ENCODE data around the gene NQO2. TPM values are rescaled to one million over a fixed set of nuclear protein-coding genes. Genes with fewer than 3 reads are reported as not detected.
"Not testable (repeated sequence)": the region's sequence is repeated elsewhere in the genome, so short reads cannot be mapped to it uniquely, and the experiment has no call there.

NQO2 gene
- total RNA-seq, 2 experiments from 2014 or later = 36.1 to 38.9 TPM

GRCh38 chr6:3006476-3006875, 6.8 kb downstream of the NQO2 start:
- POLR2A ChIA-PET = no interaction called here
- H3K9me3 Mint-ChIP-seq = peaks cover 14% of the 10 kb centered on the region

GRCh38 chr6:3007571-3007970, 7.9 kb downstream of the NQO2 start:
- Mint-ChIP-seq H3K27ac (no peak overlapping the region), H3K27me3 (no peaks in the 10 kb centered on the region), H3K4me1 (ENCODE audit: low read depth) (peaks cover 6% of the 10 kb centered on the region), H3K4me3 (no peak overlapping the region), H3K9me3 (peaks cover 24% of the 10 kb centered on the region), H3K36me3 (peaks cover 65% of the 10 kb centered on the region)
- ChIA-PET POLR2A (interaction anchor here (0.8 kb wide), 1 partner anchor 21 kb away, joined by 3 read pairs; no protein-coding TSS in a partner anchor), CTCF (no interaction called here)
- intact Hi-C loops (cut with micrococcal nuclease) = no loop called here
- DNase-seq = no peak

More at GRCh38 chr6:3006476-3006875, 6.8 kb downstream of the NQO2 start:
- H3K4me1 Mint-ChIP-seq (ENCODE audit: low read depth) = peaks cover 15% of the 10 kb centered on the region
- H3K27me3 Mint-ChIP-seq = no peaks in the 10 kb centered on the region
- DNase-seq = no peak
- intact Hi-C loops (cut with micrococcal nuclease) = no loop called here
- no peak overlapping the region for H3K27ac Mint-ChIP-seq
- no peak overlapping the region for H3K4me3 Mint-ChIP-seq
- H3K36me3 Mint-ChIP-seq = peaks cover 55% of the 10 kb centered on the region
- CTCF ChIA-PET = no interaction called here

- H3K9me3 Mint-ChIP-seq = peaks cover 27% of the 10 kb centered on the region
- peaks cover 64% of the 10 kb centered on the region for H3K36me3 Mint-ChIP-seq
- POLR2A ChIA-PET; H3K4me3 Mint-ChIP-seq; H3K27me3 Mint-ChIP-seq; CTCF ChIA-PET; H3K4me1 Mint-ChIP-seq (ENCODE audit: low read depth); H3K27ac Mint-ChIP-seq; DNase-seq; intact Hi-C loops (cut with micrococcal nuclease): not testable (repeated sequence)
These were observed 9.1 kb downstream of the NQO2 start for GRCh38 chr6:3008712-3009265.

- ChIA-PET POLR2A (no interaction called here), CTCF (interaction anchor here (1.5 kb wide), 1 partner anchor 9 kb away, joined by 3 read pairs; no protein-coding TSS in a partner anchor)
- no peak for DNase-seq
- H3K4me3 Mint-ChIP-seq = no peak overlapping the region
- intact Hi-C loops (cut with micrococcal nuclease) = no loop called here
- H3K27ac Mint-ChIP-seq = no peak overlapping the region
- peaks cover 4% of the 10 kb centered on the region for H3K4me1 Mint-ChIP-seq (ENCODE audit: low read depth)
- H3K27me3 Mint-ChIP-seq = no peaks in the 10 kb centered on the region
- peaks cover 59% of the 10 kb centered on the region for H3K36me3 Mint-ChIP-seq
- peaks cover 27% of the 10 kb centered on the region for H3K9me3 Mint-ChIP-seq
These were observed 10.2 kb downstream of the NQO2 start for GRCh38 chr6:3009930-3010329.

GRCh38 chr6:3011158-3011557, 11.5 kb downstream of the NQO2 start:
- DNase-seq = no peak
- H3K27me3 Mint-ChIP-seq = no peaks in the 10 kb centered on the region
- H3K4me3 Mint-ChIP-seq = no peak overlapping the region
- POLR2A ChIA-PET = no interaction called here
- intact Hi-C loops (cut with micrococcal nuclease) = no loop called here
- peaks cover 27% of the 10 kb centered on the region for H3K9me3 Mint-ChIP-seq
- no peak overlapping the region for H3K27ac Mint-ChIP-seq
- CTCF ChIA-PET = interaction anchor here (1.0 to 1.6 kb wide), 2 partner anchors 8 to 10 kb away, joined by 3 read pairs; no protein-coding TSS in a partner anchor
- peaks cover 4% of the 10 kb centered on the region for H3K4me1 Mint-ChIP-seq (ENCODE audit: low read depth)
- peaks cover 62% of the 10 kb centered on the region for H3K36me3 Mint-ChIP-seq

GRCh38 chr6:3011592-3011991, 11.9 kb downstream of the NQO2 start:
- H3K4me3 Mint-ChIP-seq = no peak overlapping the region
- H3K36me3 Mint-ChIP-seq = peaks cover 59% of the 10 kb centered on the region
- peaks cover 27% of the 10 kb centered on the region for H3K9me3 Mint-ChIP-seq
- no peak overlapping the region for H3K27ac Mint-ChIP-seq
- intact Hi-C loops (cut with micrococcal nuclease) = no loop called here
- CTCF ChIA-PET = interaction anchor here (1.0 to 1.6 kb wide), 2 partner anchors 9 to 10 kb away, joined by 3 read pairs; no protein-coding TSS in a partner anchor
- no peak for DNase-seq
- no peaks in the 10 kb centered on the region for H3K27me3 Mint-ChIP-seq
- POLR2A ChIA-PET = no interaction called here
- peaks cover 4% of the 10 kb centered on the region for H3K4me1 Mint-ChIP-seq (ENCODE audit: low read depth)

- H3K9me3 Mint-ChIP-seq = peaks cover 27% of the 10 kb centered on the region
- peak overlapping the region; percentile 18 for H3K27ac Mint-ChIP-seq
- intact Hi-C loops (cut with micrococcal nuclease) = no loop called here
- peaks cover 4% of the 10 kb centered on the region for H3K4me1 Mint-ChIP-seq (ENCODE audit: low read depth)
- peaks cover 63% of the 10 kb centered on the region for H3K36me3 Mint-ChIP-seq
- no peak for DNase-seq
- no peaks in the 10 kb centered on the region for H3K27me3 Mint-ChIP-seq
- no peak overlapping the region for H3K4me3 Mint-ChIP-seq
- ChIA-PET CTCF (no interaction called here), POLR2A (no interaction called here)
These were observed 13.8 kb downstream of the NQO2 start for GRCh38 chr6:3013486-3013885.

GRCh38 chr6:3013901-3014674, 14.4 kb downstream of the NQO2 start:
- POLR2A ChIA-PET = no interaction called here
- Mint-ChIP-seq H3K27me3 (no peaks in the 10 kb centered on the region), H3K4me1 (ENCODE audit: low read depth) (peaks cover 4% of the 10 kb centered on the region), H3K27ac (no peak overlapping the region), H3K36me3 (peaks cover 59% of the 10 kb centered on the region), H3K4me3 (no peak overlapping the region), H3K9me3 (peaks cover 27% of the 10 kb centered on the region)
- CTCF ChIA-PET = no interaction called here
- DNase-seq = no peak
- intact Hi-C loops (cut with micrococcal nuclease) = no loop called here

- intact Hi-C loops (cut with micrococcal nuclease) = no loop called here
- H3K4me1 Mint-ChIP-seq (ENCODE audit: low read depth) = peaks cover 4% of the 10 kb centered on the region
- CTCF ChIA-PET = no interaction called here
- POLR2A ChIA-PET = no interaction called here
- no peak for DNase-seq
- no peak overlapping the region for H3K4me3 Mint-ChIP-seq
- H3K27me3 Mint-ChIP-seq = no peaks in the 10 kb centered on the region
- peaks cover 57% of the 10 kb centered on the region for H3K36me3 Mint-ChIP-seq
- H3K27ac Mint-ChIP-seq = no peak overlapping the region
- H3K9me3 Mint-ChIP-seq = peaks cover 27% of the 10 kb centered on the region
These were observed 15.0 kb downstream of the NQO2 start for GRCh38 chr6:3014675-3015066.

GRCh38 chr6:3015144-3015543, 15.4 kb downstream of the NQO2 start:
- intact Hi-C loops (cut with micrococcal nuclease) = no loop called here
- POLR2A ChIA-PET = no interaction called here
- Mint-ChIP-seq H3K4me1 (ENCODE audit: low read depth) (peaks cover 8% of the 10 kb centered on the region), H3K4me3 (no peak overlapping the region), H3K27me3 (no peaks in the 10 kb centered on the region), H3K9me3 (peaks cover 26% of the 10 kb centered on the region), H3K27ac (no peak overlapping the region), H3K36me3 (peaks cover 57% of the 10 kb centered on the region)
- CTCF ChIA-PET = interaction anchor here (2.4 kb wide), 1 partner anchor 14 kb away, joined by 8 read pairs; no protein-coding TSS in a partner anchor
- DNase-seq = no peak

- H3K36me3 Mint-ChIP-seq = peaks cover 48% of the 10 kb centered on the region
- peaks cover 18% of the 10 kb centered on the region for H3K4me1 Mint-ChIP-seq (ENCODE audit: low read depth)
- H3K27ac Mint-ChIP-seq = no peak overlapping the region
- H3K9me3 Mint-ChIP-seq = peaks cover 11% of the 10 kb centered on the region
- H3K27me3 Mint-ChIP-seq = no peaks in the 10 kb centered on the region
- POLR2A ChIA-PET = interaction anchor here (0.6 kb wide), 1 partner anchor 17 kb away, joined by 3 read pairs; no protein-coding TSS in a partner anchor
- intact Hi-C loops (cut with micrococcal nuclease) = no loop called here
- no peak overlapping the region for H3K4me3 Mint-ChIP-seq
- CTCF ChIA-PET = interaction anchor here (2.4 kb wide), 1 partner anchor 15 kb away, joined by 8 read pairs; no protein-coding TSS in a partner anchor
- no peak for DNase-seq
These were observed 17.0 kb downstream of the NQO2 start for GRCh38 chr6:3016473-3017280.

- Mint-ChIP-seq H3K9me3 (peaks cover 5% of the 10 kb centered on the region), H3K4me3 (no peak overlapping the region), H3K4me1 (ENCODE audit: low read depth) (peaks cover 23% of the 10 kb centered on the region), H3K27me3 (no peaks in the 10 kb centered on the region), H3K36me3 (peaks cover 45% of the 10 kb centered on the region), H3K27ac (no peak overlapping the region)
- DNase-seq = no peak
- CTCF ChIA-PET = interaction anchor here (2.4 kb wide), 1 partner anchor 16 kb away, joined by 8 read pairs; no protein-coding TSS in a partner anchor
- POLR2A ChIA-PET = interaction anchor here (0.6 kb wide), 1 partner anchor 17 kb away, joined by 3 read pairs; no protein-coding TSS in a partner anchor
- intact Hi-C loops (cut with micrococcal nuclease) = no loop called here
These were observed 17.6 kb downstream of the NQO2 start for GRCh38 chr6:3017304-3017703.

Data from activated CD4-positive, alpha-beta memory T cell treated with anti-CD3 and anti-CD28 coated beads for 36 hours (primary cell).